Kidney tubule cell (primary cell): ENCODE data around the gene NEDD8.
"Not testable (repeated sequence)": the region's sequence is repeated elsewhere in the genome, so short reads cannot be mapped to it uniquely, and the experiment has no call there.

Source experiments
- DNase-seq: peaks from one replicate; pipeline ENCODE4 v3.0.0-alpha.2; 2018; ENCODE audit warnings: low spot score

Gene NEDD8

GRCh38 chr14:24247422-24247821, 15.3 kb upstream of the NEDD8 start:
- no peak for DNase-seq

GRCh38 chr14:24246765-24247212, 14.6 kb upstream of the NEDD8 start:
- DNase-seq: peak; percentile 23

GRCh38 chr14:24245350-24245749, 13.2 kb upstream of the NEDD8 start:
- not testable (repeated sequence) for DNase-seq

- DNase-seq: peak; percentile 74
These were observed 11.2 kb upstream of the NEDD8 start for GRCh38 chr14:24243336-24243836.

- peak; percentile 93 for DNase-seq
These were observed 9.8 kb upstream of the NEDD8 start for GRCh38 chr14:24241829-24242443.

- DNase-seq: no peak
These were observed 8.1 kb upstream of the NEDD8 start for GRCh38 chr14:24240110-24240918.

- DNase-seq: no peak
These were observed 6.4 kb upstream of the NEDD8 start for GRCh38 chr14:24238527-24239037.

GRCh38 chr14:24238123-24238522, 6.0 kb upstream of the NEDD8 start:
- DNase-seq: peak; percentile 91

- DNase-seq: no peak
These were observed 5.3 kb upstream of the NEDD8 start for GRCh38 chr14:24237463-24237955.

GRCh38 chr14:24236689-24237462, 4.7 kb upstream of the NEDD8 start:
- no peak for DNase-seq

- no peak for DNase-seq
These were observed 3.9 kb upstream of the NEDD8 start for GRCh38 chr14:24235804-24236688.

- no peak for DNase-seq
These were observed 2.2 kb upstream of the NEDD8 start for GRCh38 chr14:24234095-24235005.

- no peak for DNase-seq
These were observed 1.3 kb upstream of the NEDD8 start for GRCh38 chr14:24233538-24233866.

- no peak for DNase-seq
These were observed 724 bp upstream of the NEDD8 start, which contains the start of gene GMPR2 for GRCh38 chr14:24232645-24233537. GMPR2 (plus strand) TSS chr14:24232929; CDS start chr14:24233254, 325 bp downstream.

GRCh38 chr14:24231263-24232120, 675 bp downstream of the NEDD8 start:
- DNase-seq: peak; percentile 36

- DNase-seq: no peak
These were observed 3.3 kb downstream of the NEDD8 start for GRCh38 chr14:24228902-24229301.

GRCh38 chr14:24226473-24226872, 5.7 kb downstream of the NEDD8 start:
- no peak for DNase-seq

GRCh38 chr14:24224618-24225071, 7.5 kb downstream of the NEDD8 start:
- DNase-seq: peak; percentile 72
